Activated CD8-positive, alpha-beta T cell treated with anti-CD3 and anti-CD28 coated beads, Interleukin-2, amount 10 ng/mL, durations not matched to agents 7 days and 5 days (primary cell): Measurements from ENCODE around the gene ASB8. TPM values are rescaled to one million over a fixed set of nuclear protein-coding genes. Genes with fewer than 3 reads are reported as not detected.
A peak's percentile ranks its signal among the peaks of the same experiment; 100 is the strongest.
"Not testable (repeated sequence)": the region's sequence is repeated elsewhere in the genome, so short reads cannot be mapped to it uniquely, and the experiment has no call there.

Experiments used
- ATAC-seq: fragments of 150-1000 bp; cut with Tn5 transposase; one replicate; pipeline ENCODE4 v1.10.0; 2021; ENCODE audit warnings: moderate library complexity
- CTCF ChIA-PET: fragments of 350-600 bp; sonication (Branson Sonifier 250); formaldehyde crosslinking; loops from one replicate; lab custom pipeline; 2021; ENCODE audit warnings: antibody characterized with exemption; lab: Charles Lee
- POLR2A ChIA-PET: fragments of 350-600 bp; sonication (Branson Sonifier 250); formaldehyde crosslinking; loops from one replicate; lab custom pipeline; 2021; ENCODE audit warnings: antibody characterized with exemption; lab: Charles Lee
- DNase-seq: peaks from one replicate; pipeline ENCODE4 v3.0.0-alpha.2; 2020
- H3K27ac Mint-ChIP-seq: one replicate; pipeline ENCODE4 v1.8.0; 2021; ENCODE audit warnings: mild to moderate bottlenecking, mixed read lengths
- H3K27me3 Mint-ChIP-seq: one replicate; pipeline ENCODE4 v1.8.0; 2021; ENCODE audit warnings: low read depth, mixed read lengths
- H3K36me3 Mint-ChIP-seq: one replicate; pipeline ENCODE4 v1.8.0; 2021; ENCODE audit warnings: low read depth, mixed read lengths
- H3K4me1 Mint-ChIP-seq: one replicate; pipeline ENCODE4 v1.8.0; 2021; ENCODE audit warnings: low read depth, mixed read lengths
- H3K4me3 Mint-ChIP-seq: one replicate; pipeline ENCODE4 v1.8.0; 2021; ENCODE audit warnings: mild to moderate bottlenecking, mixed read lengths
- H3K9me3 Mint-ChIP-seq: one replicate; pipeline ENCODE4 v1.8.0; 2022; ENCODE audit warnings: mixed read lengths; ENCODE audit not compliant: insufficient read depth
- total RNA-seq, 2 experiments: library from RNA; stranded (reverse); gene quantifications; one replicate each; pipeline ENCODE4 v1.2.3, GENCODE V29; 2021

ASB8 gene
- total RNA-seq, 2 experiments from 2014 or later: 37.9 to 47.2 TPM

DNA sequence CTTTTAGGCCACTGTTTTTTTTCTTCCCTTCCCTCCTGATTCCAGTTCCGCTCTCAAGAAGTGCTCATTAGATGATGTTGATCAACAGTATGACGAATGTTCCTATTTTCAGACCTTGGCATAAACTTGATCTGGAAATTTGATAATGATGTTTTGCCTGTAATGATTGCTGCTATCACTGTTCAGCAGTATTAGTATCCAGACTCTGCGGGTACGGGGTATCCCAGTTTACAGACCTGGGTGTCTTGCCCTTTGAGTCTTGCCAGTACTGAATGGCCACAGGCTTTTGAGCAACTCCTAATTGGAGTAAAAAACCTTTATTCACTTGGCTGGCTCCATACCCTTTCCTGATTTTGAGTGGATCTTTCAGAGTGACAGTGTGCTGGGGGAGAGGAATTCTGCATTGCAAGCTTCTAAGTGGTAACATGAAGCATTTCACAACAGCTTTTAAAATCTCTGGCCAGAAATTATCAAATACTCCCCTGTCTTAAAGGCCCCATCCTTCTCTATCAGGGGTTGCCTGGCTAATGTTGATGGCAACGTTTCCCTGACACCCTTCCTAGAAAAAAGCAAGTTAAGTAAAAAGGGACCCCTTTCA lies 5.9 kb upstream of the ASB8 start:
- H3K27me3 Mint-ChIP-seq: peaks cover 19% of the 10 kb centered on the region
- ChIA-PET POLR2A (no interaction called here), CTCF (interaction anchor here (0.8 to 1.0 kb wide), 2 partner anchors 11 to 26 kb away, joined by 3 read pairs; no protein-coding TSS in a partner anchor)
- peaks cover 12% of the 10 kb centered on the region for H3K4me1 Mint-ChIP-seq
- ATAC-seq (no peak), DNase-seq (no peak)
- H3K9me3 Mint-ChIP-seq: no peaks in the 10 kb centered on the region
- H3K36me3 Mint-ChIP-seq: no peaks in the 10 kb centered on the region
- no peak overlapping the region for H3K27ac Mint-ChIP-seq
- H3K4me3 Mint-ChIP-seq: no peak overlapping the region

DNA sequence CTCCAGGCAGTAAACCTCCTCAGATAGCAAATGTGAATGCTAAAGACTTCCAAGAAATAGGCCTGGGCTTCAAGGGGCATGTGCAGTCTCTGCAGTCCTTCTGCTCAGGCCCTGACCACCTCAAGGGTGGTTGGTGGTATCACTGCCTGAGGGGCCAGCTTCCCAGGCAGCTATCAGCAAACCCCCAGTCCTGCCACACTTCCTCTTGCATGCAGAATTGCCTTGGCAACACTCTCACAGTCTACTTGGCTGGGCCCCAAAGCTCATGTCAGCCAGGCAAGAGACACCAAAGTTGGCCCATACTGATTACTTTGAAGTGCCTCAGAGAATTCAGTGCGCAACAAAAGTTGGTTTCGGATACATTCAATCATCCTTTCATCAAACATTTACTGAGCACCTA lies 3.5 kb upstream of the ASB8 start:
- no peak for DNase-seq
- Mint-ChIP-seq H3K9me3 (no peaks in the 10 kb centered on the region), H3K36me3 (peaks cover 2% of the 10 kb centered on the region), H3K4me1 (peaks cover 25% of the 10 kb centered on the region), H3K27me3 (peaks cover 12% of the 10 kb centered on the region), H3K27ac (no peak overlapping the region), H3K4me3 (no peak overlapping the region)
- no peak for ATAC-seq
- ChIA-PET CTCF (interaction anchor here (2.0 kb wide), 1 partner anchor 22 kb away, joined by 10 read pairs; the partner anchor contains the start of gene CCDC184), POLR2A (no interaction called here)

DNA sequence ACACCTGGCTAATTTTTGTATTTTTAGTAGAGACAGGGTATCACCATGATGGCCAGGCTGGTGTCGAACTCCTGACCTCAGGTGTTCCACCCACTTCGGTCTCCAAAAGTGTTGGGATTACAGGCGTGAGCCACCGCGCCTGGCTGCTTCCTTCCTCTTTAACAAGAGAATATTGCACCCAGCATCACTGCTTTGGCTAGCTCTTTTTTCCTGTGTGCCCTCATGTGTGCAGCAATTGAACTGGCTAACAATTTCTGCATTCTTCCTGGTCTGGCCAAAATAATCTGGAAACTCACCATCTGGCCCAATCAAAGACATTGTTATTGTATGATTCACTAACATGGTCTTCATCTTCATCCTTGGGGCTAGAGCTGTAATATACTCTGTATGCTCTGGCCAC lies 2.7 kb upstream of the ASB8 start:
- Mint-ChIP-seq H3K27me3 (peaks cover 8% of the 10 kb centered on the region), H3K4me3 (no peak overlapping the region), H3K9me3 (no peaks in the 10 kb centered on the region), H3K36me3 (peaks cover 2% of the 10 kb centered on the region), H3K4me1 (peaks cover 29% of the 10 kb centered on the region), H3K27ac (no peak overlapping the region)
- ChIA-PET CTCF (interaction anchor here (0.5 to 2.0 kb wide), 2 partner anchors 23 to 222 kb away, joined by 3 to 10 read pairs; partner anchors contain the start of gene CCDC184), POLR2A (no interaction called here)
- DNase-seq (no peak), ATAC-seq (no peak)

- Mint-ChIP-seq H3K4me3 (peak overlapping the region; percentile 95), H3K36me3 (peaks cover 8% of the 10 kb centered on the region), H3K27ac (peak overlapping the region; percentile 96), H3K27me3 (peaks cover 1% of the 10 kb centered on the region), H3K9me3 (no peaks in the 10 kb centered on the region), H3K4me1 (peaks cover 37% of the 10 kb centered on the region)
- CTCF ChIA-PET: interaction anchor here (0.7 to 2.3 kb wide), 24 partner anchors 10 to 503 kb away, joined by 3 to 15 read pairs (median 4); partner anchors contain the start of genes CCDC184, PFKM, SENP1 and TMEM106C
- peak; percentile 36 for DNase-seq
- no peak for ATAC-seq
- POLR2A ChIA-PET: interaction anchor here (0.5 to 3.0 kb wide), 15 partner anchors 11 to 966 kb away, joined by 3 to 35 read pairs (median 6); partner anchors contain the start of genes CCDC184, PFKM and SENP1
Observed at GRCh38 chr12:48157889-48158370, 615 bp upstream of the ASB8 start.

GRCh38 chr12:48156652-48157017 lies 680 bp downstream of the ASB8 start:
- ATAC-seq: no peak
- H3K36me3 Mint-ChIP-seq: peaks cover 18% of the 10 kb centered on the region
- H3K27ac Mint-ChIP-seq: peak overlapping the region; percentile 96
- H3K27me3 Mint-ChIP-seq: no peaks in the 10 kb centered on the region
- peaks cover 42% of the 10 kb centered on the region for H3K4me1 Mint-ChIP-seq
- H3K9me3 Mint-ChIP-seq: no peaks in the 10 kb centered on the region
- POLR2A ChIA-PET: interaction anchor here (0.5 to 3.0 kb wide), 8 partner anchors 9 to 526 kb away, joined by 3 to 35 read pairs (median 6); partner anchors contain the start of genes CCDC184, KANSL2 and SENP1
- no peak for DNase-seq
- peak overlapping the region; percentile 95 for H3K4me3 Mint-ChIP-seq
- CTCF ChIA-PET: interaction anchor here (1.1 to 2.3 kb wide), 5 partner anchors 33 to 166 kb away, joined by 3 to 15 read pairs (median 13); partner anchors contain the start of genes PFKM and SENP1

GRCh38 chr12:48155786-48156185 lies 1.5 kb downstream of the ASB8 start:
- not testable (repeated sequence) for H3K27me3 Mint-ChIP-seq, DNase-seq, H3K9me3 Mint-ChIP-seq, H3K27ac Mint-ChIP-seq, ATAC-seq
- H3K4me1 Mint-ChIP-seq: peaks cover 37% of the 10 kb centered on the region
- H3K36me3 Mint-ChIP-seq: peaks cover 19% of the 10 kb centered on the region
- ChIA-PET POLR2A (interaction anchor here (1.9 to 3.0 kb wide), 2 partner anchors 8 to 50 kb away, joined by 10 to 35 read pairs; partner anchors contain the start of gene SENP1), CTCF (interaction anchor here (0.7 to 1.2 kb wide), 2 partner anchors 33 to 71 kb away, joined by 3 to 4 read pairs; no protein-coding TSS in a partner anchor)
- peak overlapping the region; percentile 95 for H3K4me3 Mint-ChIP-seq

DNA sequence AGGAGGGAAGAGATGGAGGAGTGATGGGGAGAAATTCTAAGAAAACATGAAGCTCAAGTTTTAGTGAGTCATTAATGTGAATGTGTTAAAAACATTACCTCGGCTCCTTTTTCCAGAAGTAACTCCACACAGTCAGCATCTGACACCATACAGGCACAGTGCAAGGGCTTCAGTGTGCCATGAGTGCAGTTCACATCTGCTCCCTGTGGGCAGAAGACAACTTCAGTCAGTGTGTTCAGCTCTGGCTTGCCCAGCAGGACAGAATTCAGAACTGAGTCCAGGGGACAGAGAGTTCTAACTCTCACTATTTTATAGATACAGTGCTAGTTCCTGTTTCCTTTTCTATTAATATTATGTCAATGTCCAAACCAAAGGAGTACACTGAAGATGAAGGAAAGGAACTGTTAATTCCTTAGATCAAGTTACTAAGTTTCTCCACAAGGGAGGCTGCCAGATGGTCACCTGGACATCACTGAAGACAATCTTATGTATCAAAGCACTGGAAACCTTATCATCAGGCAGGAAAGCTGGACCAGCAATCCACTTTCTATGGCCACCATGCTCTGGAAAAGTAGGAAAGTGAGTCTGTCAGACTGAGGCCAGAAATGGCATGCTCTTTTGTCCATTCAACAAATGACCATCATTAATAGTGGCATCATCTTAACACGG lies 6.1 kb downstream of the ASB8 start:
- Mint-ChIP-seq H3K27ac (no peak overlapping the region), H3K4me3 (no peak overlapping the region), H3K27me3 (no peaks in the 10 kb centered on the region), H3K9me3 (no peaks in the 10 kb centered on the region), H3K36me3 (peaks cover 39% of the 10 kb centered on the region), H3K4me1 (peaks cover 20% of the 10 kb centered on the region)
- ATAC-seq: no peak
- ChIA-PET POLR2A (interaction anchor here (4.3 kb wide), 1 partner anchor 45 kb away, joined by 14 read pairs; the partner anchor contains the start of gene SENP1), CTCF (interaction anchor here (1.0 to 1.7 kb wide), 4 partner anchors 10 to 32 kb away, joined by 3 to 9 read pairs (median 4); partner anchors contain the start of gene CCDC184)
- DNase-seq: no peak

GRCh38 chr12:48145981-48146380 lies 11.3 kb downstream of the ASB8 start:
- ChIA-PET CTCF (interaction anchor here (0.7 to 1.6 kb wide), 2 partner anchors 9 to 379 kb away, joined by 3 to 4 read pairs; no protein-coding TSS in a partner anchor), POLR2A (no interaction called here)
- Mint-ChIP-seq H3K4me1 (no peaks in the 10 kb centered on the region), H3K27me3 (no peaks in the 10 kb centered on the region), H3K27ac (no peak overlapping the region), H3K36me3 (peaks cover 39% of the 10 kb centered on the region), H3K4me3 (no peak overlapping the region), H3K9me3 (no peaks in the 10 kb centered on the region)
- no peak for DNase-seq
- ATAC-seq: no peak

DNA sequence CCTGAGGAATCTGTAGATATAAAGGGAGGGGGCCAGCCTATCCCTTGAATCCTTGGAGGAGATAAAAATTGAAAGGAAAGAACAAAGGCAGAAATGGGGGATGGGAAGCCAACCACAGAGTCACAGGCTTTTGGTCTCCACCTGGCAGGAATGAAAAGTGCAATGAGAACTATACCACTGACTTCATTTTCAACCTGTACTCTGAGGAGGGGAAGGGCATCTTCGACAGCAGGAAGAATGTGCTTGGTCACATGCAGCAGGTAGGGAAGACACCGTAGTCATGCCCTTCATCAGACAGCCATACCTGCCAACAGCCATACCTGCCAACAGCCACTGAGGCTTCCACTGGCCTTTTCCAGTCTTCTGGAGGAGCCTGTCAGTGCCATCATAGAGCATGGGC lies 13.4 kb downstream of the ASB8 start:
- H3K4me1 Mint-ChIP-seq: no peaks in the 10 kb centered on the region
- H3K4me3 Mint-ChIP-seq: no peak overlapping the region
- DNase-seq (no peak), ATAC-seq (no peak)
- CTCF ChIA-PET: interaction anchor here (1.1 to 1.2 kb wide), 2 partner anchors 14 to 194 kb away, joined by 3 read pairs; partner anchors contain the start of gene ASB8
- no peak overlapping the region for H3K27ac Mint-ChIP-seq
- POLR2A ChIA-PET: no interaction called here
- H3K36me3 Mint-ChIP-seq: peaks cover 27% of the 10 kb centered on the region
- no peaks in the 10 kb centered on the region for H3K27me3 Mint-ChIP-seq
- no peaks in the 10 kb centered on the region for H3K9me3 Mint-ChIP-seq

DNA sequence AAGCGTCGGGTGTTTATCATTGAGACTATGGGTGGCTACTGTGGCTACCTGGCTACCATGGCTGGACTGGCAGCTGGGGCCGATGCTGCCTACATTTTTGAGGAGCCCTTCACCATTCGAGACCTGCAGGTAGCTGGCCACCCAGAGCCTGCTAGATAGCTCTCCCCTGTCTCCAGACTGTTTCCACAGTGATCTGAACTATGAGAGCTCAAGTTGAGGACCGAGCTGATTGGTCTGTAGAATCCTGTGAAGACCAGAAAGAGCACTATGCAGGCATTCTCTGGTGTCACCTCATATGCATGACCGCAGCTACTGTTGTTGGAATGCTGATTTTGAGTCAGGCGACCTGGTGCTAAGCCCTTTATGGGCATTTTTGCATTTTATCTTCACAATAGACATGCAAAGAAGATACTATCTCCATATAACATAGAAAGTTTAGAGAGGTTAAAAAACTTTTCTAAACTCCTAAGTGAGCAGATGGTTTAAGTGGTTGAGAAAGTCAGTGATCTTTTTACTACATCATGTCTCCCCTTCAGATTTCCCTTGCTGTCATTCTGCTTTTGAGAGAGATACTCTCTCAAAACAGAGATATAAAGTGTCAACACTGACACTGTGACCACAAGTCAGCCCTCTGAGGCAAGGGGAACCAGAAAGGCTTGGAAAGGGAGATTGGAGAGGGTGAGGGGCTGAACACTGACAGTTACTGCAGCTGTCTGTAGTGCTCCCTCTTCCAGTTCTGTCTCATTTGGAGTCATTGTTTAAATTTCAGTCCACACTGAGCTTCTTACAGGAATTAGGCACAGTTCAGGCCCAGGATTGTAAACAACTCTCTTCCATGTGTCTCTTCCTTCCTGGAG lies 14.3 kb downstream of the ASB8 start:
- no peaks in the 10 kb centered on the region for H3K27me3 Mint-ChIP-seq
- H3K27ac Mint-ChIP-seq: no peak overlapping the region
- H3K36me3 Mint-ChIP-seq: peaks cover 22% of the 10 kb centered on the region
- POLR2A ChIA-PET: no interaction called here
- H3K4me3 Mint-ChIP-seq: no peak overlapping the region
- ATAC-seq: no peak
- CTCF ChIA-PET: interaction anchor here (1.0 to 1.3 kb wide), 4 partner anchors 14 to 194 kb away, joined by 3 read pairs; partner anchors contain the start of gene ASB8
- no peak for DNase-seq
- H3K9me3 Mint-ChIP-seq: no peaks in the 10 kb centered on the region
- no peaks in the 10 kb centered on the region for H3K4me1 Mint-ChIP-seq

DNA sequence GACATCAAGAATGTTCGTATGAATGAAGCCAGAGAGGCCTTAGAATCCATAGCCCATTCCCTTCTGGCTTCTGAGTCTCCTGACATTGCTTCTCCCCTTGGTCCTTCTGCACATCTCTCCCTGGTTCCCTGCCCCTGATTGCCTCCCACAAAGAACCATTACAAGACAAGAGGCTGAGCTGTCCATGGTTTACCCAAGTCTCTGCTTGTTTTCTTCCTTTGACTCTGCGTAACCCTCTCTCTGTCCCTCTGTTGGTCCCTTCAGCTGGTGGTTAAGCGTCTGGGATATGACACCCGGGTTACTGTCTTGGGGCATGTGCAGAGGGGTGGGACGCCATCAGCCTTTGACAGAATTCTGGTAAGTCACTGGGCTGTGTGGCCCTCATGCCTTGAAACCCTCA lies 22.3 kb downstream of the ASB8 start:
- H3K36me3 Mint-ChIP-seq: peaks cover 3% of the 10 kb centered on the region
- ATAC-seq: no peak
- H3K4me1 Mint-ChIP-seq: no peaks in the 10 kb centered on the region
- H3K27ac Mint-ChIP-seq: no peak overlapping the region
- no peaks in the 10 kb centered on the region for H3K9me3 Mint-ChIP-seq
- no peak overlapping the region for H3K4me3 Mint-ChIP-seq
- no peaks in the 10 kb centered on the region for H3K27me3 Mint-ChIP-seq
- DNase-seq: no peak
- CTCF ChIA-PET: no interaction called here
- POLR2A ChIA-PET: interaction anchor here (0.6 kb wide), 1 partner anchor 47 kb away, joined by 3 read pairs; no protein-coding TSS in a partner anchor
